Measurements from ENCODE around the gene C17orf50.
A peak's percentile ranks its signal among the peaks of the same experiment; 100 is the strongest.
"Not testable (repeated sequence)": the region's sequence is repeated elsewhere in the genome, so short reads cannot be mapped to it uniquely, and the experiment has no call there.

C17orf50 gene

DNA sequence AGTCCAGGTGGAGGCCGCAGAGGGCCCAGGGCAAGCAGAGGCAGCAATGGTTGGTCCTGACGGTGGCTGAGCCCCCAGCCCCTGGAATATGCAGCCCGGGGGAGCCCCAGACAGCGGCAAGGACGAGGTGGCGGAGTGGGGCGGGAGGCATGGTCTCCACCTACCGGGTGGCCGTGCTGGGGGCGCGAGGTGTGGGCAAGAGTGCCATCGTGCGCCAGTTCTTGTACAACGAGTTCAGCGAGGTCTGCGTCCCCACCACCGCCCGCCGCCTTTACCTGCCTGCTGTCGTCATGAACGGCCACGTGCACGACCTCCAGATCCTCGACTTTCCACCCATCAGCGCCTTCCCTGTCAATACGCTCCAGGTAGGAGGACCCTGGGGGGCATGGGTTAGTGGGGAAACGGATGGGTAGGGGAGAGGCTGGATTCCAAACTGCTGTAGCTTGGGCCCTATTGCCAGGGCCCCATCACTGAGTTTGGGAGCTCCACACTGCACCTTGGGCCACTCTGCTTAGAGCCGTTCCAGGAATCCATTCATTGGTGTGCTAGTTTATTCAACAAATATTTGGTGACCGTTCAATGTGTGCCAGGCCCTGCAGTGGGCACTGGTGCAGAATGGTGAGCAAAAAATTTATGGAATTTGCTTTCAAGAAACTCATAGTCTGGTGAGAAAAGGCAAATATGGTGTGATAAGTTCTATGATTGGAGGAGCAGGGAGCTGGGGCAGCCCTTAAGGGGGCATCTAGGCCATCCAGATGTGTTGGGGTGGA, 25.5 kb upstream of the C17orf50 start:
- no peak for DNase-seq

DNA sequence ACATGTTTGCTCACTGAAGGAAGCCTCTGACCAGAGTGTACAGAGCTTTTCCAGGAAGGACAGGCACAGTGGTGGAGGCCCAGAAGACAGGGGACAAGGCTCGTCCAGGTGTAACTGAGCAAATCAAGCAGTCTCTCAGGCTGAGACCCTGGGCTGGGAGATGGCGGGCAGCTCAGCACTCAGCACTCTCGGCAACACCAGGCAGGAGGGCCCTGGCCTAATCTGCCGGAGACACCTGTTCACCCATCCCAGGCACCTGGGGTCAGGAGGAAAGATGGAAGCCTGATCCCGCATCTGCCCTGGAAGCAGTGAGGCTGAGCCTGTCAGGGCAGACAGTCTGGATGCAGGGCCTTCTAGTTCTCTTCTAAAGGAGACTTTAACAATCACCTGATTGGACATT, 24.5 kb upstream of the C17orf50 start:
- no peak for DNase-seq

DNA sequence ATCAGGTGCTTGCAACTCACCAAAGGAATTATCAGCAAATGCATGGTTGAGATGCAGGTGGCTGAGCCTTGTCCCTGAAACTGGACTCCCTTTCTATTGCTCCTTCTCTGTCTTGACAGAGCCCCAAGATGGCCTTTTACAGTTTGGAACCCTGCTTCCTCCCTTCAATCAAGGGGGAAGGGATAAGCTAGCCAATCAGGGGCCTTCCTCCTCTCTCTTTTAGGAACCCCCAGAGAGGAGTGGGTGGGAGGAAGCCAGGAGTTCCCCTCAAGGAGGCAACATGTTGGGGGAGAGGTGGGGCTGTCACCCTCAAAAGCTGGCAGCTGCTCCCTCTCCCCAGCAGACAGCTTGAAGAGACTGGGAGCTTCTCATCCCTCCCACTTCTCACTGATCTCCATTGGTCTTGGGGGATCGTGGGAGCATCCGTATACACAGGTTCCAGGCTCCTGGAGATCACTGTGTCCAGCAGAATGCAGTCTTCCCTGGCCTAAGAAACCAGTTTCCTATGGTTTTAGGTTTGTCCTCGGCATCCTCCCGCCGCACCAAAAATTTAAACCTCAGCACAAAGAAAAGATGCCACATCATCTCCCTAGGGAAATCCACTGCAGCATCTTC, 22.1 kb upstream of the C17orf50 start:
- no peak for DNase-seq

DNA sequence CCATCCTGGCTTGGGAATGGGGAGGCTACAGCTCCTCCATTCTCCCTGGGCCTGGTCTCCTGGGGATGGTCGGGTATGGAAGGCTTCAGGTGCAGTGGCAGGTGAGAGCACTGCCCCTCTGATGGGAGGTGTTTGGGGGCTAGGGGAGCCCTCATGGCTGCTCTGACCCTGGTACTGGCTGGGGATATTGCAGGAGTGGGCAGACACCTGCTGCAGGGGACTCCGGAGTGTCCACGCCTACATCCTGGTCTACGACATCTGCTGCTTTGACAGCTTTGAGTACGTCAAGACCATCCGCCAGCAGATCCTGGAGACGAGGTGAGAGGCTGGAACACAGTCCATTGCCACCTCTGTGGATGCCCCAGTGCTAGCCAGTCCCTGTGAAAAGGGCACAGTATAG, 20.5 kb upstream of the C17orf50 start:
- no peak for DNase-seq

DNA sequence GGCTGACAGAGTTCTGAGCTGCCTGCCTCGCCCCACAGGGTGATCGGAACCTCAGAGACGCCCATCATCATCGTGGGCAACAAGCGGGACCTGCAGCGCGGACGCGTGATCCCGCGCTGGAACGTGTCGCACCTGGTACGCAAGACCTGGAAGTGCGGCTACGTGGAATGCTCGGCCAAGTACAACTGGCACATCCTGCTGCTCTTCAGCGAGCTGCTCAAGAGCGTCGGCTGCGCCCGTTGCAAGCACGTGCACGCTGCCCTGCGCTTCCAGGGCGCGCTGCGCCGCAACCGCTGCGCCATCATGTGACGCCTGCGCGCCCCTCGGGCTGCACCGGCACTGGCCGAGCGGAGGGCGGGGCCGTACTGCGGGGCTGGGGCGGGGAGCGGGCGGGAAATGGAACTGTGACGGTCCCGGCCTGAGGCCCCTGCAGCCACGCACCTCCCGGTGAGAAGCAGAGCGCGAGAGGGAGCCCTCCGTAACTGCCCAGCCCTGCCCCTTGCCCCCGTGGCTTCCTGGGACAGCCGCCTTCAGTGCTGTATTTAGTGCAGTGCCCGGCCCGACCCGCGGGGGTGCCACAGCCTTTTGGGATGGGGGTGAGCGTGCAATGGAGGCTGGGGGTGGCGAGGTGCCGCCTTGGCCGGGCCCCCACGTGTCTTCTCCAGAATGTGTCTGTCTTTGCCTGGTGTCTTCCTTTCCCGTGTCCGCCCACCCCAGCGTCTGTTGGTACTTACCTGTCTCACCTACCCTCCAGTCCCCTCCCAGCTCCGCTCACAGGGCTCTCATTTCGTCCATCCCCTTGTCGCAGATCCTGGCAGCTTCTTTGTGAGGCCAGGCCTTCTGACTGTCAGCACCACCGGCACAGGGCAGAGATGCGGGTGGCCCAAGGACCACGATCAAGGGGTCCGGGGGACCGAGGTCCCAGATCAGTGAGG, 19.4 kb upstream of the C17orf50 start:
- no peak for DNase-seq

DNA sequence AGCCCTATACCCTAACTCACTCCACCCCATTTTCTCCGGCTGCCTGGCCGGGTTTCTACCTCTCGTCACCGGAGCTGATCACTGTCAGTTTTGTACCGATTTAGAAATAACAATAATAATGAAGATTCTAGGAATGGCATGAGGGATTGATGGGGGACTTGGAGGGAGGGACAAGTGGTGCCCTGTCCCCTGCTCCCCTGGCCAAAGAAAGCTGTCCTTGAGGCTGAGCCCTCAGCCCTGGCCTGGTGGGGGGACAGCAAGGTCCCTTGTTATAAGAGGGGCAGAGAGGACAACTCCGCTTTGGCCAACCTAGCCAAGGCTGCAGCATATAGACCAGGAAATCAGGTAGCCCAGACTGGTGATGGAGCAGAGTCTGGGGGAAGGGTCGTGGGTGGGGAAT, 18.2 kb upstream of the C17orf50 start:
- DNase-seq = no peak

DNA sequence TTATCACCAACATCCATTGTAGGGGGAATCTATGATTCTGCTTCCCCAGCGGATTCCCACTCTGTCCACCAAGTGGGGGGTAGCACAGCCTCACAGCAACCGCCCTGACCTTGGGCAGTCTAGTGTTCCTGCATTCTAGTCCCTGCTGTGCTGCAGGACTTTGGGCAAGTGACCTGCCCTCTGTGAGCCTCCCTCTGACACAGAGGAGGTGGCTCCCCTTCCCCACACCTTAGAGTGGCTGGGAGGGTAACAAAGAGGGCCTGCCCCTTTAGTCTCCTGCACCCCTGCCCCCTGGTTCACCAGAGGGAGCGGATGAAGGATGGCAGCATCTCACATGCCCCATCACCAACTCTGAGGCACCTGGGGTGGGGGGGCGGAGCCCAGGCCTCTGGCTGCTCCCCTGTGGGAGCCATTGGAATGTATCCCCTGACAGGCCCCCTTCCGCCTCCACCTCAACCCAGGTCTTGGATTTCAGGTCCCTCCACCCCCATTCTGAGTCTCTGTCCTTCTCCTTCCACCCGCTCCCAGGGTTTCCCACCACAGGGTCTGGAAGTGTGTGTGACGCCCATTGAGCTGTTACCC, 17.7 kb upstream of the C17orf50 start:
- DNase-seq = no peak

DNA sequence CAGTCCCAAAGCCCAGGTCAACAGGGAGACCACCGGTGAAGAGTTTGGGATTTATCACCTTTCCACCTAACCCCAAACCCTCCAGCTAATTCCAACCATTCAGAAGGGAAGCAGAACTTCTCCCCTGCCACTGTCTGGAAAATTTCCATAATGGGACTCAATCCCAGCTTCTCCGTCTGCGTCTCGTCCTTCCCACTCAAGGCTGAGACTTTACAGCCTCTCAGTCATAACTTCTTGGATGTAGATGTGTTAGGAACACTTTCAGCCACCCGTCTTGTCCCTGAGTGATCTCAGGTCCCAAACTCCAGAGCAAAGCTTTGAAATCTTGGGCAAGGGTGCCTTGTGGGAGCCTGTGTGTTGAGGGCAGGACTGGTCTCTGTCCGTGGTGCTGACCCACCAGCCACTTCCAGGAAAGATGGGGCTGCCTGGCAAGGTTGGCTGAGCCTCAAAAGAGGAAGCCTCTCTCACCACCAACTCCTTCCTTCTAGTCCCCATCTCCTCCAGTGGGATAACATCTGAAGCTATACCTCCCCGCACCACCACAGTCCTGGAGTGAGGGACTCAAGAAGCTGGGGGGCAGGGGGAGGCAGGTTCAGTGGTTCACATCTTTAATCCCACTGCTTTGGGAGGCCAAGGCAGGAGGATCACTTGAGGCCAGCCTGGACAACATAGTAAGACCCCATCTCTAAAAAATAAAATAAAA, 16.9 kb upstream of the C17orf50 start:
- no peak for DNase-seq

DNA sequence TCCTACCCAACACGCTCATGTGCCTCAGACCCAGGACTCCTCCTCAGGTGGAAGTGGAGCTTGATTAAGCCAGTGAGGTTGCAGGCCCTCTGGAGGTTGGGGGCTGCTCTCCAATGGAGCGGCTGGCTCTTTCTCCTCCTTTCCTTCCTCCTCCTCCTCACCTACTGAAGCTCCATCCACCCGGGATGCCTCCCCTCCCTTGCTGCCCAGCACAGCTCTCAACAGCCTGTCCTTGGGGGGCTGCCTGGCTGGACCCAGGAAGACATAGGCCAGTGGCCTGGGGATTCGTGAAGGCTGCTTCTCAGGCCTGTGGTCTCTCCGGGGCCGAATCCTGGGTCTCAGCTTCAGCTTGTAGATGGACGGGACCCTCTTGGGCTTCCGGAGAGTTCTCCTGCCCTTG, 15.9 kb upstream of the C17orf50 start:
- DNase-seq = no peak

DNA sequence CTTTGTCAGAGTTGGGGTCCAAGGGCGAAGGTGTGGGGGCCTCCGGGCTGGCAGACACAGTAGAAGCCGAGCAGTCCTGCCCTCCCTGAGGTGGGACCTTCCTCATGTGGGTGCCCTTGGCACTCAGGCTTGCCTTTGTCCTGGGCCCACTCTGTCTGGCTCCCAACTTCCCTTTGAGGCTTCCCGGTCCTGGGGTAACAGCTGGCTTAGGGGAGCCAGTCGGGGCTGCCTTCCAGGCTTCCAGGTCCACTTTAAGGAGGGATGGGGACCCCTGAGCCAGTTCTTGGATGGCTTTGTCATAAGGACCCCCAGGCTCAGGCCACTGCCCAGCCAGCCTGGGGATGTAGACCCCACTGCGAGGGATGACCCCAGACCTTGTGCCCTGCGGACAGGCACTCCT, 15.4 kb upstream of the C17orf50 start:
- DNase-seq = no peak

DNA sequence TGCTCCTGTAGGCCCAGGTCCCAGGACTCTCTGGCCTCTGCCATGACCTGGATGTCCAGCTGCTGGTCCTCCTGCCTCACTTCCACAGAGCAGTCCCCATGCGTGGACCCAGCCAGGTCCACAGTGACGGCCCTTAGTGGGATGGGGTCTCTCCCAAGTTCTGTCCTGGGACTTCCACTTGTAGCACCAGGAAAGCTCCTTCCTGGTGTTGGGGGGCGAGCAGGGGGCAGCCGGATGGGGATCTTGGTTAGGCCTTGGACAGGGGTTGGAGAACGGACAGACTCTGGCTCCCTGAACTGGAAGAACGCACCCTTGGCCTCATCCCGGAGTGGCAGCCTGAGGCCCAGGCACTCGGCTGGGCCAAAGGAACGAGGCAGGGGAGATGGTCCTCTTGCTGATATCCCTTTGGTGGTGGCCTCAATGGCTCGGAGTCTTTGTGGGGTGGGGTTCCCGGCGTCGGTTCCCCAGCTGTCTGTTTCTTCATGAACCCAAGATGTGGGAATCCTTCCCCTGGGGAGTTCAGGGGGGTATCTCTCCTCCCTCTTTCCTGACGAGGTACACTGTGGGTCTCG, 14.9 kb upstream of the C17orf50 start:
- no peak for DNase-seq

DNA sequence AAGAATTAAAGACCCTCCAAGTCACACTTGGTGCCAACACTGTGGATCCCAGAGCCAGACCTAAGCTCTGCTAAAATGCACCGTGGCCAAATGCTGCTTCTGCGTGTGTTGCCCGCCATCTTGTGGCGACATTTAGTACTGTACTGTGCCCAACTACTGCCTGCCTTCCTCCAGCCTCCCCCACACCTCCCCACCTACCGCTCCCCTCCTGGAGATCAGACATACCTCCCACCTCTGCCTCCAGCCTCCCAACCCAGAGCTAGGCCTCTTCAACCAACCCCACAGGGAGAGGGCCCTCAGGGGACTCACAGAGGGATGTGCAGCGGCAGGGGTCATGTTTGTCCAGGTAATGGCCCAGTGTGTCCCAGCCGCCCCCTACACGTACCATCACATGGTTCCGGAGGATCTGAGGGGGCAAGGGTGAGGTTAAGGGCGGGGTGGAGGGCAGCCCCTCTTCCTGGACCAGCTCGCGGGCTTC, 13.1 kb upstream of the C17orf50 start:
- DNase-seq = peak; percentile 78

DNA sequence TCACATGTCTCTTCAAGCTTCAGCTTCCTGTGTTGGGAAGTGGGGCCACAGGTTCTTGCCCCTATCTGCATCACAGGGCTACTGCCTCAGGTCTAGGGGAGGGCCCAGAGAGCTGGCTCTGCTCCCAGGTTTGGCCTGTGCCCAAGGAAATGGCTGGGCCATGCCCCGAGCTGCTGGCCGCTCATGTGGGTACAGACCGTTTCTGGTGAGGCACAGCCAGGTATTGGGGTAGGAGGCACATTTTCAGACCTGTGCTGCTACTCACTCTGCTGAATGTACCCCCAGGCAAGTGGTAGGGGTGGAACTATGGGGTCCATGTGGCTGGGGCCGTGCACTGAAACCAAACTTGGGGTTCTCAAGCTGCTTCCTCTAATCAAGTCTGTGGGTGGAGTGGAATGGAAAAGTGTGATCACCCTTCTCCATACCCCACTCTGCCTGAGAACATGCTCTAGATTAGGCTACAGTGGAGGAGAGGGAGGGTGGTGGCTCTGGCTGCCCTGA, 12.3 kb upstream of the C17orf50 start:
- no peak for DNase-seq

DNA sequence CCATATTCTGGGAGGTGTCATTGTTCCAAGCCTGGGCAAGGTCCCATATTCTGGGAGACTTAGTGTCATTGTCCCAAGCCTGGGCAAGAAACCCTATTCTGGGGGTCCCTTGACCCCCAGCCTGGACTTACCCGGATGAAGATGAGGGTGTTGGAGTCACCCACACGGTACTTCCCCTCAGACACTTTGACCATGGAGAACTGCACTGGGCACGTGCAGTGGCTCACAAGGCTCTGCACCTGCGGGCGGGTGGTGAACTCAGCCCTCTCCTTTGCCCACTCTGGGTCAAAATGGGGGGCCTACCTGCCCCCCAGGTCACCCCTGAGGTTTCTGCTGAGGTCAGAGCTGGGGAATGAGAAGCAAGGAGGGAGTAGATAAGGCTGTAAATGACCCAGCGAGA, 11.7 kb upstream of the C17orf50 start:
- no peak for DNase-seq

DNA sequence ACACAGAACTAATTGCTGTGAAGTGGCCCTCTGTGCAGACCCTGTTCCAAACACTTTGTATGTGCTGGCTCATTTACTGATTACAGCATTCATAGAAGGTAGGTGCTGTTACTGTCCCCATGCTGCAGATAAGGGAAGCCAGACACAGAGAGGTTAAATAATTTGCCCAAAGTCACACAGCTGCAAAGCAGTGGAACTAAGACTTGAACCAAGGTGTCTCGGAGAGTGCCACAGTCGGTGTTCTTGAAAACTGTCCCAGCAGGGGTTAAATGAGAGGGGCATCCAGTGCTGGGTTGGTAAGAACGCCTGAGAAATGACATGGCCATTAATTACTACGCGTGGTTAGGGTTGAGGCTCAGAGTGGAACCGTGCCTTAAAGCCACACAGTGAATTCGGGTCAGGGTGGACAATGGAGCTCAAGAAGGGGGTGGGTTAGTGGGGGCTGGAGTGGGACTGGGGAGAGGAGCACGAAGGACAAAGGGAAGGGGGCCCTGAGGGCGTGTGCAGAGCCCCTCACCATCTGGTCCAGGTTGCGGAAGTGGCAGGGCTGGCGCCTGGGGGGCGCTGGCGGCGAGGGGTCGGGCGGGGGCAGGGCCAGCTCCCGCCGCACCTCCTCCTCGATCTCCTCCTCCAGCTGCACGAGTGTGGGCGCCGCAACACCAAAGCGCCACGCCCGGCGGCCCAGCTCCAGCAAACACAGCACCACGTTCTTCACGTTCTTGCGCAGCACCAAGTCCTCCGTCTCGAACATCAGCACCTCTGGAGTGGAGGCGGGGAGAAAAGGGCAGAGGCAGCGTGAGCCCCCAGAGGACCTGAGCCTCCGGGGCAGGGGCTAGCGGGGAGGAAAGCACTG, 10.9 kb upstream of the C17orf50 start:
- DNase-seq = peak; percentile 10

DNA sequence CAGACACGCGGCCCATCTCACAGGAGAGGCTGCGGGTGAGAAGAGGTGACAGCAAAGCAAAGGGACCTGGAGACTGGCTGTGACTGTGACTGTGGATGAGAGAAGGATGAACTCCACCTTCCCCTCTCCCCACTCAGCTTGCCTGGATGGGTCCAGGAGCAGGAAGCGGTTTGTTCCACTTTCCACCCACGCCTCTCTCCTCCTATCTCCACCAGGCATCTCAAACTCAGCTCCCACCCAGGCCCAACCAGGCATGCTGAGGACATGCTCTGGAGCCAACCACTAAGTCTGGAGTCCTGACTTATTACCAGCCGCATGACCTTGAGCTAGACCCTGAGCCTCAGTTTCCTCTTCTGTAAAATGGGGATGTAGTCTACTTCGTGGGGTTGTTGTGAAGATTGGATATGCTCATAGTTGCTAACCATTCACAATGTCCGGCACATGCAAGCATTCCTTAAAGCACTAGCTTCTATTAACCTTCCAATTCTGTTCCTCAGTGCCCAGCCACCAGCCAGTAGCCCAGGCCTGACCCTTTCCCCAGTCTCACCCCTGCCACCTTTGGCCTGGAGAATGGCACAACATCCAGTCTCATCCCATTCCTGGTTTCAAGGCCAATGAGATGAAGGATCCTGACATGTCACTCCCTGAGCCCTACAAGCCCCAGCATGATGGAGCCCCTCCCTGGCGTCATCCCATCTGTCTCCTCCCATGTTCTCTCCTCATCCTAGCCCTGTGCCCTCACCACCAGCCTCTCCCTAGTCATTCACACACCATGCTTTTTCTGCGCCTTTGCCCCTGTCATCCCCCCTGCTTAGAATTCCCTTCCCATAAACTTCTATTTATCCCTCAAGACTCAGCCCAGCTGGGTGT, 9.9 kb upstream of the C17orf50 start:
- peak; percentile 80 for DNase-seq

DNA sequence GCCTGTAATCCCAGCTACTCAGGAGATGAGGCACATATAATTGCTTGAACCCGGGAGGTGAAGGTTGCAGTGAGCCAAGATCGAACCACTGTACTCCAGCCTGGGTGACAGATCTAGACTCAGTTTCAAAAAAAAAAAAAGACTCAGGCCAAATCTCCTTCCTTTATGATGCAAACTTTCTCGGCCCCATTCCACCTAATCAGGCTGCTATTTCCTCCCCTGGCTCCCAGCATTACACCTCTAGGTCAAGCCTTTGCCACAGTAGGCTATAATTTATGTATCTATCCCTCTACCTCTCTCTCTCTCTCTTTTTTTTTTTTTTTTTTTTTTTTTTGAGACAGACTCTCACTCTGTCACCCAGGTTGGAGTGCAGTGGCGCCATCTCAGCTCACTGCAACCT, 9.1 kb upstream of the C17orf50 start:
- DNase-seq = not testable (repeated sequence)

DNA sequence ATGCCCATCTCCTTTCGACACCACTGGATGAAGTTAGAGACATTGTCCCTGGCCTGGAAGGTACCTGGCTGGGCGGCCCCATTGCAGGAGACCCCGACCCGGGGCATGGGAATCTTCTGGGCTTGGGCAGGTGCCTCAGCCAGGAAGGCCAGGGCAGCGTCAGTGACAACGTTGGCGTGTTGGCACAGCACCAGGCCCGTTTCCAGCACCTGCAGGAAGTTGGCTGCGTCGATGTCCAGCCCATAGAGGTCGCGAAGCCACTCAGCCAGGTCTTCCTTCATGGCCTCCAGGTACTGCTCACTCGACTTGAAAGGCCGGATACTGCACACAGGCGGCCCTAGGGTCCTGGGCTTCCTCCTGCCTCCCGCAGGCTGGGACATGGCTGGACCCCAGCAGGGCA, 8.2 kb upstream of the C17orf50 start:
- DNase-seq = no peak

DNA sequence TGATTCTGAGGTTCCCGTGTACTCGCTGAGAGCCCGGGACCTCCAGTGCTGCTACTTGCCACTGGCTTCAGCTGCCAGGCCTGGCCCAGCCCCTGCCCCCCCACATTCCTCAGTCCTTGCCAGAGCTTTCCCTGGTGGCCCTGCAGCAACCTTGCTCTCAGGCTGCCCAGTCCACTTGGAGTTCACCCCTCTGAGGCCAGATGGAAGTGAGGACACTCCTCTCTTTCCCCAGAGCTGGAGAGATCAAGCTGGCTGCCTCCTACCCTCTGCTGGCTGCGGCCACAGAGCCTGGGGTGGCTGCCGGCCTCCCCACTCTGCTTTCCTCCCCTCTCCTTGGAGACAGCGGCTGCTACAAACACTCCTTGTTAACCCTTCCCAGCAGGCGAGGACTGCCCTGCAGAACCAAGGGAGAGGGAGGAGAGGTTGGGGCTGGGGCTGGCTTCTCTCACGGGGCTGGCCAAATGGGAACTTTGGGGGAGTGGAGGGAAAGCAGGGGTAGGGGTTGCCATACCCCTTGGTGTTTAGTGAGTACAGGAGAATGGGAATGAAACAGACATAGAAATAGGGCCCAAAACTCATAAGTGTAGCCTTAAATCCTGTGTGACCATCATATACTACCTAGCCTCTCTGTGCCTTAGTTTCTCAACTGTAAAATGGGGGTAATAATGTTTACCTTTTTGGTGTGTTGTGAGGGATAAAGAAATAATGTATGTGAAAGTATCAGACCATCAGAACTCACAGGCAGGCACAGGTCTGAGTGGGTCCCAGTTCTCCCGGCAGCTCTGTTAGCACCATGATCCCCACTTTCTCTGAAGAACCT, 7.5 kb upstream of the C17orf50 start, which contains the start of gene GAS2L2:
Gene GAS2L2, minus strand, starts transcription at position 295 of the 820 bp plus-strand sequence. CDS start 389 bp downstream, outside the sequence.
- no peak for DNase-seq
